Osteocyte (in vitro differentiated cells): ENCODE measurements around the gene PHLPP1. TPM values are rescaled to one million over a fixed set of nuclear protein-coding genes. Genes with fewer than 3 reads are reported as not detected.

ENCODE experiments used
- DNase-seq: peaks from one replicate; pipeline ENCODE4 v3.0.0; 2021; ENCODE audit warnings: mixed read lengths; ENCODE audit not compliant: unreplicated experiment; ENCODE audit errors: extremely low spot score
- H3K27ac Mint-ChIP-seq: one replicate; pipeline ENCODE4 v1.8.0; 2021; ENCODE audit warnings: mild to moderate bottlenecking, mixed read lengths; ENCODE audit not compliant: unreplicated experiment
- H3K27me3 Mint-ChIP-seq: one replicate; pipeline ENCODE4 v1.8.0; 2021; ENCODE audit warnings: mixed read lengths; ENCODE audit not compliant: unreplicated experiment
- H3K36me3 Mint-ChIP-seq: one replicate; pipeline ENCODE4 v1.8.0; 2021; ENCODE audit warnings: mixed read lengths; ENCODE audit not compliant: unreplicated experiment
- H3K4me1 Mint-ChIP-seq: one replicate; pipeline ENCODE4 v1.8.0; 2021; ENCODE audit warnings: mixed read lengths; ENCODE audit not compliant: unreplicated experiment
- H3K4me3 Mint-ChIP-seq: one replicate; pipeline ENCODE4 v1.8.0; 2021; ENCODE audit warnings: mild to moderate bottlenecking, moderate library complexity, mixed read lengths; ENCODE audit not compliant: unreplicated experiment
- H3K9me3 Mint-ChIP-seq: one replicate; pipeline ENCODE4 v1.8.0; 2021; ENCODE audit warnings: mixed read lengths; ENCODE audit not compliant: unreplicated experiment
- CTCF ChIP-seq: fragments of 200-600 bp; sonication (generic); IDR thresholded peaks from 2 replicates; pipeline ENCODE4 v1.5.0; 2021; ENCODE audit warnings: antibody characterized with exemption, mild to moderate bottlenecking, moderate library complexity
- total RNA-seq: library from RNA; stranded (reverse); gene quantifications from 2 replicates; pipeline ENCODE4 v1.2.1, GENCODE V29; 2021

PHLPP1 gene
- total RNA-seq, 1 donor from 2014 or later = 19.6 TPM

GRCh38 chr18:62729487-62730386 lies 14.4 kb downstream of the PHLPP1 start:
- peaks cover 12% of the 10 kb centered on the region for H3K9me3 Mint-ChIP-seq
- peaks cover 10% of the 10 kb centered on the region for H3K36me3 Mint-ChIP-seq
- no peak overlapping the region for H3K27ac Mint-ChIP-seq

GRCh38 chr18:62730941-62731340 lies 15.6 kb downstream of the PHLPP1 start:
- H3K36me3 Mint-ChIP-seq = peaks cover 10% of the 10 kb centered on the region
- no peak for TF ChIP-seq CTCF
- H3K4me1 Mint-ChIP-seq = peaks cover 5% of the 10 kb centered on the region
- H3K4me3 Mint-ChIP-seq = no peak overlapping the region
- peaks cover 12% of the 10 kb centered on the region for H3K9me3 Mint-ChIP-seq
- H3K27me3 Mint-ChIP-seq = no peaks in the 10 kb centered on the region
- H3K27ac Mint-ChIP-seq = no peak overlapping the region
- DNase-seq = no peak

More at GRCh38 chr18:62729487-62730386, 14.4 kb downstream of the PHLPP1 start:
- Mint-ChIP-seq H3K4me1 (peaks cover 5% of the 10 kb centered on the region), H3K4me3 (no peak overlapping the region), H3K27me3 (no peaks in the 10 kb centered on the region)
- DNase-seq = no peak
- no peak for TF ChIP-seq CTCF

- Mint-ChIP-seq H3K27me3 (no peaks in the 10 kb centered on the region), H3K4me3 (no peak overlapping the region), H3K4me1 (peaks cover 7% of the 10 kb centered on the region), H3K36me3 (peaks cover 10% of the 10 kb centered on the region), H3K9me3 (peaks cover 12% of the 10 kb centered on the region), H3K27ac (no peak overlapping the region)
- no peak for TF ChIP-seq CTCF
- DNase-seq = no peak
These were observed 17.3 kb downstream of the PHLPP1 start for GRCh38 chr18:62732617-62733016.

- Mint-ChIP-seq H3K36me3 (peaks cover 10% of the 10 kb centered on the region), H3K9me3 (peaks cover 17% of the 10 kb centered on the region), H3K4me1 (peaks cover 9% of the 10 kb centered on the region), H3K27ac (no peak overlapping the region), H3K4me3 (no peak overlapping the region), H3K27me3 (no peaks in the 10 kb centered on the region)
- no peak for TF ChIP-seq CTCF
- DNase-seq = no peak
These were observed 18.9 kb downstream of the PHLPP1 start for GRCh38 chr18:62734290-62734689.

- Mint-ChIP-seq H3K4me3 (no peak overlapping the region), H3K36me3 (peaks cover 10% of the 10 kb centered on the region), H3K27me3 (no peaks in the 10 kb centered on the region), H3K9me3 (peaks cover 17% of the 10 kb centered on the region), H3K4me1 (peaks cover 16% of the 10 kb centered on the region), H3K27ac (no peak overlapping the region)
- no peak for TF ChIP-seq CTCF
- no peak for DNase-seq
These were observed 20.0 kb downstream of the PHLPP1 start for GRCh38 chr18:62735387-62735786.
